Measurements from ENCODE around the gene SH3GL3. TPM values are rescaled to one million over a fixed set of nuclear protein-coding genes. Genes with fewer than 3 reads are reported as not detected.

SH3GL3 gene
- total RNA-seq, 1 donor from 2014 or later, result 2.8 TPM

GRCh38 chr15:83605111-83605945, 158.2 kb downstream of the SH3GL3 start:
- no peak for DNase-seq
- H3K27me3 Mint-ChIP-seq (ENCODE audit: unreplicated experiment), result peaks cover 1% of the 10 kb centered on the region
- no peaks in the 10 kb centered on the region for H3K9me3 Mint-ChIP-seq (ENCODE audit: unreplicated experiment)
- H3K4me3 Mint-ChIP-seq (ENCODE audit: unreplicated experiment), result no peak overlapping the region
- peaks cover 2% of the 10 kb centered on the region for H3K4me1 Mint-ChIP-seq (ENCODE audit: low read depth, unreplicated experiment)
- no peak for TF ChIP-seq CTCF (IDR thresholded peaks at IDR 0.05; ENCODE audit: partially characterized antibody, unreplicated experiment)
- no peak overlapping the region for H3K27ac Mint-ChIP-seq (ENCODE audit: unreplicated experiment)
- no peaks in the 10 kb centered on the region for H3K36me3 Mint-ChIP-seq (ENCODE audit: unreplicated experiment)

- no peaks in the 10 kb centered on the region for H3K36me3 Mint-ChIP-seq (ENCODE audit: unreplicated experiment)
- no peak overlapping the region for H3K4me3 Mint-ChIP-seq (ENCODE audit: unreplicated experiment)
- peaks cover 2% of the 10 kb centered on the region for H3K9me3 Mint-ChIP-seq (ENCODE audit: unreplicated experiment)
- DNase-seq, result no peak
- TF ChIP-seq CTCF (IDR thresholded peaks at IDR 0.05; ENCODE audit: partially characterized antibody, unreplicated experiment), result no peak
- no peak overlapping the region for H3K27ac Mint-ChIP-seq (ENCODE audit: unreplicated experiment)
- peaks cover 3% of the 10 kb centered on the region for H3K27me3 Mint-ChIP-seq (ENCODE audit: unreplicated experiment)
- peaks cover 6% of the 10 kb centered on the region for H3K4me1 Mint-ChIP-seq (ENCODE audit: low read depth, unreplicated experiment)
Observed at GRCh38 chr15:83610132-83610531, 163.0 kb downstream of the SH3GL3 start.

GRCh38 chr15:83610901-83611685, 164.0 kb downstream of the SH3GL3 start:
- no peak for DNase-seq
- no peak for TF ChIP-seq CTCF (IDR thresholded peaks at IDR 0.05; ENCODE audit: partially characterized antibody, unreplicated experiment)
- Mint-ChIP-seq H3K27ac (ENCODE audit: unreplicated experiment) (no peak overlapping the region), H3K9me3 (ENCODE audit: unreplicated experiment) (peaks cover 2% of the 10 kb centered on the region), H3K4me3 (ENCODE audit: unreplicated experiment) (no peak overlapping the region), H3K36me3 (ENCODE audit: unreplicated experiment) (no peaks in the 10 kb centered on the region), H3K27me3 (ENCODE audit: unreplicated experiment) (peaks cover 3% of the 10 kb centered on the region), H3K4me1 (ENCODE audit: low read depth, unreplicated experiment) (peaks cover 6% of the 10 kb centered on the region)

- Mint-ChIP-seq H3K27ac (ENCODE audit: unreplicated experiment) (no peak overlapping the region), H3K36me3 (ENCODE audit: unreplicated experiment) (no peaks in the 10 kb centered on the region), H3K4me1 (ENCODE audit: low read depth, unreplicated experiment) (peaks cover 6% of the 10 kb centered on the region), H3K9me3 (ENCODE audit: unreplicated experiment) (peaks cover 2% of the 10 kb centered on the region), H3K4me3 (ENCODE audit: unreplicated experiment) (no peak overlapping the region), H3K27me3 (ENCODE audit: unreplicated experiment) (peaks cover 3% of the 10 kb centered on the region)
- TF ChIP-seq CTCF (IDR thresholded peaks at IDR 0.05; ENCODE audit: partially characterized antibody, unreplicated experiment), result no peak
- no peak for DNase-seq
Observed at GRCh38 chr15:83612226-83612625, 165.1 kb downstream of the SH3GL3 start.

All from glutamatergic neuron (in vitro differentiated cells).